Upper lobe of right lung (tissue), 1 donor: ENCODE measurements around the gene C4BPA. TPM values are rescaled to one million over a fixed set of nuclear protein-coding genes. Genes with fewer than 3 reads are reported as not detected.
A peak's percentile ranks its signal among the peaks of the same experiment; 100 is the strongest.

Experiments used
- ATAC-seq: fragments of 200-7000 bp; cut with Tn5 transposase; one replicate; pipeline ENCODE4 v1.9.1; 2020; ENCODE audit warnings: mild to moderate bottlenecking, moderate library complexity
- DNase-seq: peaks from one replicate; pipeline ENCODE4 v3.0.0-alpha.2; 2020
- H3K27ac ChIP-seq: fragments of 200-600 bp; one replicate; pipeline ENCODE4 v1.8.0; 2022
- H3K27me3 ChIP-seq: fragments of 200-600 bp; one replicate; pipeline ENCODE4 v1.8.0; 2022; ENCODE audit warnings: mild to moderate bottlenecking
- H3K36me3 ChIP-seq: fragments of 200-600 bp; one replicate; pipeline ENCODE4 v1.8.0; 2022
- H3K4me1 ChIP-seq: fragments of 200-600 bp; one replicate; pipeline ENCODE4 v1.8.0; 2022
- H3K4me3 ChIP-seq: fragments of 200-600 bp; one replicate; pipeline ENCODE4 v1.8.0; 2022; ENCODE audit warnings: mild to moderate bottlenecking
- H3K9me3 ChIP-seq: fragments of 200-600 bp; one replicate; pipeline ENCODE4 v1.8.0; 2022
- intact Hi-C: fragments of 100-400 bp; cut with DNase I; formaldehyde crosslinking; loops from one replicate; pipeline ENCODE4 v1.11.0; 2022
- total RNA-seq: library from RNA; stranded (reverse); fragmentation: NEBNext Ultra II Directional; extraction: Animal tissue kit (Norgen Biotek cat#: 25700); gene quantifications from one replicate; pipeline ENCODE4 v1.2.1, GENCODE V29; 2021
- TF ChIP-seq, protein P1 (sequence below): fragments of 200-600 bp; IDR thresholded peaks from one replicate; pipeline ENCODE4 v1.8.0; 2022; ENCODE audit warnings: antibody characterized with exemption
- donor health status: DM: no; HTN: yes; CAD: no; lungs with severe emphysema.

The C4BPA gene
- total RNA-seq, 1 donor from 2014 or later = 175 TPM

DNA sequence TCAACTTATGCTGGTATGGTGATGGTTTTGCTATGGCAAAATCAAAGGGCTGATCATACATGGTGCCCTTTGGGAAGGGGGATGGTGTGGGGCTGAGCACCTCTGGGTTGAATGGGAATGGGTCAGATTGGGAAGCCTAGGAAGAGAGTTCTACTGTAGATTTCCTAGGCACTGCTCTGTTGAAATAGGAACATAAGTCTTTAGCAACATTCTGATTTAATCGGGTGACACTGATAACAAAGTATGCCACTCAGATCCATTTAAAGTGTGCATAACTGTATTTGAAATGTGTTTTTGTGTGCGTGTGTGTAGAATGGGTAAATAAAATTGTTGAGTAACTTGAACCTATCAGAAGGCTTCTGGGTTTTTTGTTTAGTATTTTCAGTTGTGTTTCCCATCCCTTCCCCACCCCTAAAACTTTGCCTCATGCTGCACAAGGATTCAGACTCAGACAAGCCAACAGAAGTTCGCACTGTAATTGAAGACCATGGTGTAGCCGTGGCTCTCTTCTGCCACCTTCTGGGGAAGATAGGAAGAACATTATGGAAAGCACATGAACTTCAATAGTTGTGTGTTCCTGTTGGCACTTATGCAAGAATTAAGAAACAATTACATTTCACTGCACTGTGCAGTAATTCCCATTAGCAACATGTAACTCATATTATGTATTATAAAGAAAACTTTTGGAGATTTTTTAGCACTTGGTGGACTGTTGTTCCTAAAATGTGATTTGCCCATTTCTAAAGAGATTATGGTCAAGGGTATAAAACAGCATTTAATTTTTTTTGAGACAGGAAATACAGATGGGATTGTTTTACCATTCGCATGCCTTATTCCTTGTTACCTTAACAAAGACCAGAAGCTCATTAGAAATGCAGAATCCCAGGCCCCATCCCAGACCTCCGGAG lies 26.3 kb upstream of the C4BPA start:
- ATAC-seq = peak; percentile 96
- intact Hi-C loops = no loop called here
- H3K27ac ChIP-seq = no peak overlapping the region

DNA sequence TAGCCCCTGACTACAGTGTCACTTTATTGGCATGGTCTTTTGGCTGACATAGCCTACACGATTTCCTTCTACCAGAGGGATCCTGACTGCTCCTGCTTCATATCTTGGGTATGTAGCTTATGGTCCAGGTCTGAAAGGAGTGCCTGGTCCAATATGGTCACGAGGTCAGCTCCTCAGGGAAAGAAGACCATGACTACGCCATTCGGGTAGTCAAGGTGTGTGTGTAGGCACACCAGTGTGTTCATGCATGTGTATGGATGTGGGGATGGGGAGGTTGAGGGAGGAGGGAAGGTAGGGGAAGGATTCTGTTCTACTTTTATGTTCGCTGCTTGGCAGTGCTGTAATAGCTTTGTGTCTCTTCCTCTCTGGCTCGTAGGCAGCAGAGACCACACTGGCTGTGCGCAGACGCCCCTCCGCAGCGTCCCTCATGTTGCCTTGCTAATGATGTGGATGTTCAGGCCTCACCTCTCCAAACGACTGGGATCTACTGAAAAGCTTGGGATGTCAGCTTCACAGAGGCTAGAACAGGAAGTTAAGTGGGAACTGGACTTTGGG lies 25.4 kb upstream of the C4BPA start:
- intact Hi-C loops = no loop called here
- ATAC-seq = no peak

More for the DNA sequence above, 26.3 kb upstream of the C4BPA start:
- DNase-seq = no peak
- no peaks in the 10 kb centered on the region for H3K9me3 ChIP-seq
- H3K4me3 ChIP-seq = no peak overlapping the region
- H3K27me3 ChIP-seq = no peaks in the 10 kb centered on the region
- H3K36me3 ChIP-seq = peaks cover 11% of the 10 kb centered on the region
- H3K4me1 ChIP-seq = peaks cover 4% of the 10 kb centered on the region
- TF ChIP-seq, protein P1, sequence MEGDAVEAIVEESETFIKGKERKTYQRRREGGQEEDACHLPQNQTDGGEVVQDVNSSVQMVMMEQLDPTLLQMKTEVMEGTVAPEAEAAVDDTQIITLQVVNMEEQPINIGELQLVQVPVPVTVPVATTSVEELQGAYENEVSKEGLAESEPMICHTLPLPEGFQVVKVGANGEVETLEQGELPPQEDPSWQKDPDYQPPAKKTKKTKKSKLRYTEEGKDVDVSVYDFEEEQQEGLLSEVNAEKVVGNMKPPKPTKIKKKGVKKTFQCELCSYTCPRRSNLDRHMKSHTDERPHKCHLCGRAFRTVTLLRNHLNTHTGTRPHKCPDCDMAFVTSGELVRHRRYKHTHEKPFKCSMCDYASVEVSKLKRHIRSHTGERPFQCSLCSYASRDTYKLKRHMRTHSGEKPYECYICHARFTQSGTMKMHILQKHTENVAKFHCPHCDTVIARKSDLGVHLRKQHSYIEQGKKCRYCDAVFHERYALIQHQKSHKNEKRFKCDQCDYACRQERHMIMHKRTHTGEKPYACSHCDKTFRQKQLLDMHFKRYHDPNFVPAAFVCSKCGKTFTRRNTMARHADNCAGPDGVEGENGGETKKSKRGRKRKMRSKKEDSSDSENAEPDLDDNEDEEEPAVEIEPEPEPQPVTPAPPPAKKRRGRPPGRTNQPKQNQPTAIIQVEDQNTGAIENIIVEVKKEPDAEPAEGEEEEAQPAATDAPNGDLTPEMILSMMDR = peak; percentile 92

DNA sequence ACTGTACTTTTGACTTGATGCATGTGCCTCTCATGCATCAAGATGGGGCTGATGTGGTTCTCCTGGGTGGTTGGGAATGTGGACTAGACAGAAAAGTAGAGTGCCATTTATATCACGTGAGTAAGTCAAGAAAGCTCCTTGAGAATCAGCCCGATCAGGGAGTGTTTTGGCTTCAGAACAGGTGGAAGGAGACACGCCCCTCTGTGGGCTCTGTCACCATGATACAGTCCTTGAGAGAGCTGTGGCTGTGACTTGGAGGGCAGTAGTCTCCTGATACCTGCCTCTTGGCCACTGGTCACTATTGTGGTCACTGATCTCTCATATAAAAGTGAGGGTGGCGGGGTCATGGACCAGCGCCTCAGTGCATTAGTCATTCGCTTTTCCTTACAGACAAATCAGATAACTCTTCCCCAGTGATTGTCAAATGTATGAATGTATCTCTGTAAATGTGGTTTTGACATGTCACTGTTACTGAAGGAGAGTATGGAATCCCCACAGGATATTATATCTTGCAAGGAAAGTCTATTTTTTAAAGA lies 24.3 kb upstream of the C4BPA start:
- Histone ChIP-seq H3K36me3 (peaks cover 8% of the 10 kb centered on the region), H3K27me3 (no peaks in the 10 kb centered on the region), H3K4me1 (no peaks in the 10 kb centered on the region), H3K4me3 (no peak overlapping the region), H3K9me3 (no peaks in the 10 kb centered on the region), H3K27ac (no peak overlapping the region)
- intact Hi-C loops = loop anchor here (10.0 kb wide), 1 partner anchor 325 kb away; no protein-coding TSS in a partner anchor
- TF ChIP-seq, protein P1 = no peak
- ATAC-seq (peak; percentile 43), DNase-seq (no peak)

More for the DNA sequence above, 25.4 kb upstream of the C4BPA start:
- H3K27ac ChIP-seq = no peak overlapping the region
- H3K4me3 ChIP-seq = no peak overlapping the region
- TF ChIP-seq, protein P1 = no peak
- H3K9me3 ChIP-seq = no peaks in the 10 kb centered on the region
- H3K36me3 ChIP-seq = peaks cover 10% of the 10 kb centered on the region
- DNase-seq = no peak
- H3K4me1 ChIP-seq = peaks cover 4% of the 10 kb centered on the region
- H3K27me3 ChIP-seq = no peaks in the 10 kb centered on the region

DNA sequence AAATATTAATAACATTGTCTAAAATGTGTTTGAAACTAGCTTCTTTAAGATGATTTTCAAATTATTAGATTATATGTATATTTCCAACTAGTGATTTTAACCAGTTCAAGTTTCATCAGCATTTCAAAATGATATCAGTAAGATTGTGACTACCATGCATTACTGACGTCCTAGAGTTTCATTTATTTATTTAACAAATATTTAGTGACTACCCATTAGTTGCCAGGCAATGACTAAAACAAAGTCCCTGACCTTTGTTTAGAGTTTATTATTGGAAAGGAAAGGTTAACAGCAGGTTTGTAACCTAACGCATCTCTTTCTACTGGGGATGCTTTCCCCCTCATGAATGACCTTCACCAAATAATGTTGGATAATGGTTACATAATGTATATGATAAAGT lies 22.9 kb upstream of the C4BPA start:
- Histone ChIP-seq H3K27me3 (no peaks in the 10 kb centered on the region), H3K4me1 (no peaks in the 10 kb centered on the region), H3K27ac (no peak overlapping the region), H3K36me3 (no peaks in the 10 kb centered on the region), H3K9me3 (no peaks in the 10 kb centered on the region), H3K4me3 (no peak overlapping the region)
- no peak for ATAC-seq
- intact Hi-C loops = loop anchor here (10.0 kb wide), 1 partner anchor 324 kb away; no protein-coding TSS in a partner anchor
- TF ChIP-seq, protein P1 = no peak
- no peak for DNase-seq

DNA sequence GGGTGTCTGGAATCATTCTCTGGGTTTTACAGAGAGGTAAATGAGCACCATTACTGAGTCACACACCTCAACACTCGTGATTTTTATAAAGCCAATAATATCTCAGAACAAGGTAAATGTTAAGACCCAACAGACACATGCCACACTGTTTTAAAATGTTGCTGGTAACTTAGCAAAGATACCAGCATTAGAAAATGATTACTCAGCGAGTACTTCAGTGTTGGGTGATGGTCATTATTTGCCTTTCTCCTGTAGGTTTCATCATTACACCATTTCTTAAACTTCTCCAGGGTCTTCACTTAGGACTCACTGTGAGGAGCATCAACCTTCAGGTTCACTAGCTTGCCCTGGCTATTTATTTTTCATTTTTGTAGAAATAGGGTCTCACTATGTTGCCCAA lies 22.2 kb upstream of the C4BPA start:
- intact Hi-C loops = loop anchor here (10.0 kb wide), 1 partner anchor 323 kb away; no protein-coding TSS in a partner anchor
- Histone ChIP-seq H3K4me1 (no peaks in the 10 kb centered on the region), H3K9me3 (no peaks in the 10 kb centered on the region), H3K36me3 (no peaks in the 10 kb centered on the region), H3K27me3 (no peaks in the 10 kb centered on the region), H3K4me3 (no peak overlapping the region), H3K27ac (no peak overlapping the region)
- ATAC-seq = no peak
- TF ChIP-seq, protein P1 = no peak
- no peak for DNase-seq
